Hematopoietic multipotent progenitor cell treated with erythropoietin and hydrocortisone succinate and interleukin-3 and kit ligand, for 6 days (in vitro differentiated cells): ENCODE measurements around the gene BIRC7.
A peak's percentile ranks its signal among the peaks of the same experiment; 100 is the strongest.
"Not testable (repeated sequence)": the region's sequence is repeated elsewhere in the genome, so short reads cannot be mapped to it uniquely, and the experiment has no call there.

ENCODE experiments used
- DNase-seq: peaks from one replicate; pipeline ENCODE4 v3.0.0-alpha.2; 2015

BIRC7 gene

DNA sequence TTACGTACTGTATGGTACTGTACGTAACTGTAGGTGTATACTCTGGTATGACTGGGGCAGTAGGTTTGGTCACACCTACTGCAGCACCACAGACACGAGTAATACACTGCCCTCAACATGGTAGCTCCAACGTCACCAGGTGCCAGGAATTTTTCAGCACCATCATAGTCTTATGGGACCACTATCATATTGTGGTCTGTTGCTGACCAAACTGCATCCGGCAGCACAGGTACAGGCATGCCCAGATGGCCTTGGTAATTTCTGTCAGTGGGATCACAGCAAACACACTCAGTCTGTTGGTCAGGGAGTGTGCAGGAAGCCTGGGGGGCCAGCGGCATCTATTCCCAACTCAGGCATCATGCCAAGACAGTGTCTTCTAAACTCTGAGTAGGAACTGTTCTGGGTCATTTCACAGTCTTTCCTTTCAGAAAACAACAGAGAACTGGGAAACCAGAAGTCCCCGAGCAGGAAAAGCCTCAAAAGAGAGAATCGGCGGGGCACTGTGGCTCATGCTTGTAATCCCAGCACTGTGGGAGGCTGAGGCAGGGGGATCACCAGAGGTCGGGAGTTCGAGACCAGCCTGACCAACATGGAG is 25.6 kb upstream of the BIRC7 start:
- no peak for DNase-seq

DNA sequence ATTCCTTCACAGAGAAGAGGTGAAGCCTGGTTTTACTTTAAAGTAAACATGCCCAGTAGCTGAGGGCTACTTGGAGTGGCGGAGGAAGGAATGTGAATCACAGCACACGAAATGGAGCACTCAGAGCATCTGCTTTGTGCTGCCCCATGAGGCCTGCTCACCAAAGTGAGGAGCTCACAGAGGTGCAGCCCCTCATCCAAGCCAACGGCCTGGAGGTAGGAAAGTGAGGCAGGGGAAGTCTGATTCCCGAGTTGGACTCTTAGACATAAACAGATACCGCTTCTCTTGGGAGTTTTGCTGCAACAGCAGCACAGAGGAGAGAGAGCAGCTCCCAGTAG is 23.3 kb upstream of the BIRC7 start:
- DNase-seq = no peak

DNA sequence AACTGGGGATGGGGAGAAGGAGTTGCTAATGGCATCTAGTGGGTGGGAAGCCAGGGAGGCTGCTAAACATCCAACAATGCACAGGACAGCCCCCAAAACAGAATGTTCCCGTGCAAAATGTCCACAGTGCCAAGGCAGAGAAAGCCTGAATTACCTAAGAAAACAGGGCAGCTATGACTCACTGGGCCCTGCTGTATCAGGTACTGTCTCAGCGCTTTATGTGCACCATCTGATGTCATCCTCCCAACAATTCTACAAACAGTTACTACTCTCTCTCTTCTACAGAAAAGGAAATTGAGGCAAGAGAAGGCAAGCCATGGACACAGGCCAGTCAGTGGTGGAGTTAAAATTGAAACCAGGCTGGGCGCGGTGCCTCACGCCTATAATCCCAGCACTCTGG is 22.9 kb upstream of the BIRC7 start:
- DNase-seq = no peak

DNA sequence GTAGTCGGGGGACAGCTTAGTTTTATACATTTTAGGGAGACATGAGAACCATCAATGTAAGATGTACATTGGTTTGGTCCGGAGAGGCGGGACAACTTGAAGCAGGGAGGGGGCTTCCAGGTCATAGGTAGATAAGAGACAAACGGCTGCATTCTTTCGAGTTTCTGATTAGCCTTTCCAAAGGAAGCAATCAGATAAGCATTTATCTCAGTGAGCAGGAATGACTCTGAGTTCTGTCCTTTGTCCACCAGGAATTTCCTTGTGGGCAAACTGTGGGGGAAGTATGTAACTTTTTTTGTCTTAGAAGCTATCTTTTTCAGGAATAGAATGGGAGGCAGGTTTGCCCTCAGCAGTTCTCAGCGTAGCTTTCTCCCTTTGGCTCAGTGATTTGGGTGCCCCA is 21.2 kb upstream of the BIRC7 start:
- DNase-seq = no peak

DNA sequence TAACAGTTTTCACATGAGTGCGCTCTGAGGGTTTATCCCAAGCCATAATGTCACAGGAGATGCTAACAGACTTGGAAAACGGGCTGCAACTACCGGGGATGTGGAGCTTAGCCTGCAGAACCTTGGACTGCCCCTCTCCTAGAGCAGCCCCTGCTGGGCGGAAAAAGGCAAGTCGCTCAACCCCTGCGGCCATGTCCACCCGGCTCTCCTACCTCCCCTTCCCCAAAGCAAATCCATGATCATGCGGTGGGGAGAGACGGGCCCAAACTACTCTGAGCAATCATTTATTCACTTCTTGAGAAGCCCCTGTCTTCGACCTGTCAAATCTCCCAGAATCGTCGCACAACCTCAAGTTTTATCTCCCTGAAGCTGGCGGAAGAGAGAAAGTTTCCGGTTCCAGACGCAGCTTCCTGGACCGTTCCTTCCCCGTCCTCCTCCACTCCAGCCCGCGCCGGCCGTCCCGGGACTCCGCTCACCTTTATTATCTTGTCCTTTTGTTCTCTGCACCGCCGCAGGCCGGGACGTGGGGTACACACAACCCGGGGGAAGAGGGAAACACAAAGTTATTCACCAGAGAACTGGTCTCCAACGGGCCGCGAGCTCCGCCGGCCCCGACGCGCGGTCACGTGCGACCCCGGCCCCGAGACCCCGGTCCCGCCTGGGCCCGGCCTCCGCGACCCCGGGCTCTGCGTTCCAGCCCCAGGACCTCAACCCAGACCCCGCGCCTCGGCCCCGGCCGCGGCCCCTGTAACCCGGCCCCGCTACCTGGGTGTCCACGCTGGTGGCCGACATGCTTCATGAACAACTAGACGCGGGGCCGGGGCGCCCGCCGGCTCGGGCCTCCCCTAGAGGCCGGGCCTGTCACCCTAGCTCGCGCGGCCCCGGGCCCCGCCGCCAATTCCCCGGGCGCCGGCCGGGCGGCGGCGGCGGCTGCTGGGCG is 20.3 kb upstream of the BIRC7 start:
- DNase-seq = peak; percentile 58

DNA sequence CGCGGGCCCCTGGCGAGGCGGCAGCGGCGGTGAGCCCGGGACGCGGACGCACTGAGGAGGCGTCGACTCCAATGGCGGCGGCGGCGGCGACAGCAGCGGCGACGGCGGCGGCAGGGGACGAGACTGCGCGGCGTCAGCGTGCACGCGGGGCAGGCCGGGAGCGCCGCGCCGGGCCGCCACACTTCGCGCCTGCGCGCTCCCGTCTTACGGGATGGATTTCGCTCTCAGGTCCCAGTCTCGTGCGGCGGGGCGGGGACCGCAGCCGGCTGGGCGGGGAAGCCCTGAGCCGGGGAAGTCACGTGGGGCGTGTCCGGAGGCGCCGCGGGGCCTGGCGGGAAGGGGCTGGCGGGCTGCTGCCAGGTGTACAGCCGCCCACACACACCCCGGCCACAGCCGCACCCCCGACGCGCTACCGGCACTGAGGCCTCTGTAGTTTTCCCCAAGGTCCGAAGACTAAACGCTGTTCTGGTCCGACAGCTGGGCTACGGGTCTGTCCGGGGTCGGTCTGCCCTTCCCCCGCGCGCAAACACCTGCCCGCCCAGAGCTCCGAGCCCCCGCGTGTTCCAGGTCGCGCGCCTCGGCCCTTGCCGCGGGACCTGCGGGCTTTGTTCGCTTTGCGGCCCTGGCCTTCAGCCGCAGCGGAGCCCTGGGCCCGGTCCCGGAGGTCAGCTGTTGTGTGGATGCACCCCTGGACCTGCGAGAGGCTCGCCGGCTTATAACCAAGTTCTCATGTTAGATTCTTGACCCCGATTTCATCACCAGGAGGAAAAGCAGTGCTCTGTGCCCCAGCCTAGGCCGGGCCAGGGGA is 19.5 kb upstream of the BIRC7 start, which contains the start of gene YTHDF1:
Gene YTHDF1, minus strand, starts transcription at position 91 of the 808 bp plus-strand sequence. CDS start 239 bp downstream, outside the sequence.
- peak; percentile 97 for DNase-seq

DNA sequence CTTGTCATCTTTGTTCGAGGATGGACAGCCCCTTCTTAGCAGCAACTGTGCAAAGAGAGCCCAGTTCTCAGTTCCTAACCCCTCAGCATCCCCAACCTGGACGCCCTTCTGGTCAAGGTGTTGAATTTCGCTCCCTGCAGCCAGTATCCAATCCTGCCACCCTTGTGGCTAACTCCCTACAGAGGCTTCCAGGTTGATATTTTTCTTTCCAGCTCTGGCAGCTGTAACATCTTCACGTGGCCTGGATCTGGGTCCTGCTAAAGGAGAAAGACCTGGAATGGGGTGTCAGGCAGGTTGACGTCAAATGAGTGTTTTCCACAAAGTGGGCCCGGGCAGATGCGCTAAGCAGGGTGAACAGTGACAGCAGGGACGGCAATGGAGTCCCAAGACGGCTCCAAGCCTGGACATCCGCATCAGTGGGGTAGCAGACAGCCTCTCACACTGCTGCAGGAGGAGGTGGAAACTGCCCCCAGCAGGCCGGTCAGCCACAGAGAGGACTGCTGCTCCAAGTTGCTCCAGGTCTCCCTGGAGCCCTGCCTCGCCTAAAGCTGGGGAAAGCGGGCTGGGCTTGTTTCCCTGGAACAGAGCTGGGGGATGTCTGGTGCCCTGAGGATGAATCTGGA is 18.7 kb upstream of the BIRC7 start:
- no peak for DNase-seq

DNA sequence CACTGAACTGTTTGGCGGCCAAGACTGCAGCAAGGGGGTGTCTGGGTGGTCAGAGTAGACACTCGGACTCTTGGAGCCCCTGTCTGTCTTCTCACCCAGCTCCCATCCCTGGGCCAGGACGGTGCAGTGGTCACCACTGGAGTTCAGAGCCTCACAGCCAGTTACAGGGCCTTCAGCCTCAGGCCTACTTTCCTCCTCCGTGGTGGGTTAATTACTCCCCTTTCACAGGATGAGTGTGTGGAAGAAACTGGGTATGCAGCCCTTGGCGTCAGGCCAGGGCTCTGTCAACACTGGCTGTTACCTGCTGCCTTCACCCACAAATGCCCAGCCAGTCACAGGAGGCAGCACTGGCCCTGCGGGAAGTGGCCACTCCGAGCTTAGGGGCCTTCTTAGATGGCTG is 18.0 kb upstream of the BIRC7 start:
- no peak for DNase-seq

DNA sequence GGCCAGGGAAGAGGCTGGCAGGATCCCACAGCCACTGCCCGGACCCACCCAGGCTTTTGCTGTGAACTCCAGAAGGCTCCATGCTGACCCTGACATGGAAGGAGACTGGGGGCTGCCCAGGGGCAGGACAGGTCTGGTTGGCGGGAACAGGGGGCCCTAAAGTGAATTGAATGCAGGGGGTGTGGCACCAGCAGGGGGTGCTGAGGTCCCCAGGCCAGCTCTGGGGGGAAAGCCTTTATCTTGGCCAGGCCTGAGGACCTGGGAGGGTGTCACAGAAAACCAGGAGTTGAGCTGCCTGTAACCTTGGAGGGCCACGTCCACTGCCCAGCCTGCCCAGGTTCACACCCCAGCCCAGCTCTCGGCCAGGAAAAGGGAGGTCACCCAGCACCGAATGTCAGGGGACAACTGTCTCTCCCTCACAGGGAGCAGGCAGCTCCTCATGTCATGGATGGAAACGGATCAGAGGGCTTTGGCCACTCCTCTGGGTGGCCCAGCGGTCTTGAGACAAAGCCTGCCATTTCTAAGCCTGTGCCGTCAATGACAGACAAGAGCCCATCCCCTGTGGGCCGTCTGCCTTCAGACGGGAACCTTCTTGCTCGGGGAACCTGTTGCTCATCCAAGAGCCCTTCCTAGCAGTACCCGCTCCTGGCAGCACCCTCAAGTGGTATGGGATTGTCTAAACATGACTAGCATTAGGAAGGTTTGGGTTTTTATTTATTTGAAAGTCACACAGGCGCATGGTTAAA is 16.8 kb upstream of the BIRC7 start:
- DNase-seq = no peak

DNA sequence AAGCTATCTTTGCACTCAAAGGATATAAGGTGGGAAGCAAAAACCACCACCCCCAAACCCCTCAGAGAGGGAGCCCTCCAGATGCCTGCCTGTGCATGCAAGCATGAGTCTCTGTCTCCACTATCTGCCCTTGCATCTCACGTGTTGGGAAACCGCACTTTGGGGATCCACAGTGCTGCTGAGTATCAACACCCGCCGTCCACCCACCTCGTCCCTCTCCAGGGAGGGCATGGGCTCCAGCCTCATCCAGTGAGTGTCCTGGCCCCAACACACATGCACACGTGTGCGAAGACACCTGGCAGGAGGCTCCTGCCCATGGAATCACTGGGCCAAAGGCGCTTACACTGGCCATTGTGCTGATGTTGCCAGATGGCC is 16.3 kb upstream of the BIRC7 start:
- no peak for DNase-seq

DNA sequence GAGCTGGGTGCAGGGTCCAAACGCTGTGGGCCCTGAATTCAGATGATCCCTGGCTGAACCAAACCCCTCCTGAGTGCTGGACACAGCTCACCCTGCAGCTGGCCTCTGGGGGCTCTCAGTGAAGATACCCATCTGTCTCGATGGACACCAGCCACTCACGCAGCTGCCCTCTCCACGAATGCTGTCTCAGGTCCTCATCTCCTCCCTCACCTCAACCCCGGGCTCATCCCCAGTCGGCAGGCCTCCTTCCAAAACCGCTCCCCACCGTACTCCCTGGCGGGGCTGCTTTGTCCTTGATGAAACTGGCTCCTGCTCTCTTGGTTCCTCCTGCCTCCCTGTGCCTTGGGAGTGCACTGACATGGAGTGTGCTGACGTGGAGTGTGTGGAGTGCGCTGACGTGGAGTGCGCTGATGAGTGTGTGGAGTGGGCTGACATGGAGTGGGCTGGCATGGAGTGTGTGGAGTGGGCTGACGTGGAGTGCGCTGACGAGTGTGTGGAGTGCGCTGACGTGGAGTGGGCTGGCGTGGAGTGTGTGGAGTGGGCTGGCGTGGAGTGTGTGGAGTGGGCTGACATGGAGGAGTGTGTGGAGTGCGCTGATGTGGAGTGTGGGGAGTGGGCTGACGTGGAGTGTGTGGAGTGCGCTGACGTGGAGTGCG is 15.7 kb upstream of the BIRC7 start:
- DNase-seq = no peak

DNA sequence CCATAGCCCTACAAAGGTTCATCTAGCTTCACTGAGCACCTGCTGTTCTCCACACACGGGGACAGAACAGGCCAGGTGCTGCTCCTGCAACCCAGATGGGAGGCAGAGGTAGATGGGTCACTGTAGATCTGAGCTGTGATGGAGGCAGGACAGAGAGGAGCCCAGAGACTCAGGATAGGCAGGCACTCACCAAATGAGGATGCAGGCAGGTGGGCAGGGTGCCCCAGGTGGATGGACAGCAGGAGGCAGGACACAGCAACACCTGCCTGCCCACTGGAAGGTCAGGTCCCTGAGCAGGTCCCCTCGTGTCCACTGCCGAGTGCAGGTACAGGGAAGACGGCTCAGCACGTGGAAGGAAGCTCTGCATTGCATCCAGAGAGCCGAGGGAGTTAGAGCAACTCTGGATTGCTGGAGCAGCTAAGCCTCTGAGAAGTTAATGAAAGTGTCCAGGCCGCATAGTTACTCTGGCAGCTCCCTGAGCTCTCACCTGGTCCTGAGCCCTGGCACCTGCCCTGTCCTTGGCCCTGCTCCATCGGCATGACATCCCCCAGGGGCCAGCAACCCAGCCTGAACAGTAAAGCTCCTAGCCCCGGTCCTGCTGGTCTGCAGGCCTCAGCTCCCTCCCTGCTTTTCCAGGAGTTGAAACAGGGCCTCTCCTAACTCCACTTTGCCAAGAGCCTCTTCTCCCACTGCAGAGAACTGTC is 14.9 kb upstream of the BIRC7 start:
- DNase-seq = no peak

DNA sequence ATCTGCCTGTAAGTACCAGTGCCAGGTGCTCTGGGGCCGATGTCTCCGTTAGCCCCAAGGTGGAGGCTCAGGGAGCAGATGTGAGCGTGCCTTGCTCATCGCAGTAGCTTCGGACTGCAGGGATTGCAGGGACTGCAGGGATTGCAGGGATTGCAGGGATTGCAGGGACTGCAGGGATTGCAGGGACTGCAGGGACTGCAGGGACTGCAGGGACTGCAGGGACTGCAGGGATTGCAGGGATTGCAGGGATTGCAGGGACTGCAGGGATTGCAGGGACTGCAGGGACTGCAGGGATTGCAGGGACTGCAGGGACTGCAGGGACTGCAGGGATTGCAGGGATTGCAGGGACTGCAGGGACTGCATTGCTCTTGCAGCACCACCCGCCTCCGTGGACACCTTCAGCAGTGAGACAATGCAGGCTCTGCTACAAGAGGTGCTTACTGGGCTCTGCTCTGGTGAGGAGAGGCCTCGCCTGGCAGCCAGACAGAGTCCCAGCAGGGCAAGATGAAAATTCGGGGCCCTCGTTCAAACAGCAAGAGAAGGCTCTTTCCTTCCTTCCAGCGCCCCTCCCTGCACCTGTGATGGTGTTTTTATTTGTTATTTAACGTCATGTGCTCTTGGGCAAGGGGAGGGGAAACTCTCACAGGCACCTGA is 14.2 kb upstream of the BIRC7 start:
- DNase-seq = not testable (repeated sequence)

DNA sequence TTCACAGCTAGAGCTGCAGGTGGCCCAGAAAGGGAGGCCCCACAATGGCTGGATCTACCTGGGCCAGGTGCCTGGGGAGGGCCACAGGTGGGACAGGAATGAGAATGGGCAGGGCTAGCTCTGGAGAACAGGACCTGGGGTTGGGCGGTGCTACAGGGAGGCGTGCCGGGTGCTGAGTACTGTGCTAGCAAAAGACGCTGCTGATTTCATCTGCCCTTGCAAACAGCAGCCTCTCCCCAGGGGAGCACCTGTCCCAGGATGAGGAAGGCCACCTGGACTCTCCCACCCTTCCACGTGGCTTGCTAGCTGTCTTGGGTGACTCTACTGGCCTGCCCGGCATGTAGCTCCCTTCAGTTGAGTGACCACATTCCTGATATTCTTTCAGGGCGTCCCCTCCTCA is 13.2 kb upstream of the BIRC7 start:
- DNase-seq = no peak

DNA sequence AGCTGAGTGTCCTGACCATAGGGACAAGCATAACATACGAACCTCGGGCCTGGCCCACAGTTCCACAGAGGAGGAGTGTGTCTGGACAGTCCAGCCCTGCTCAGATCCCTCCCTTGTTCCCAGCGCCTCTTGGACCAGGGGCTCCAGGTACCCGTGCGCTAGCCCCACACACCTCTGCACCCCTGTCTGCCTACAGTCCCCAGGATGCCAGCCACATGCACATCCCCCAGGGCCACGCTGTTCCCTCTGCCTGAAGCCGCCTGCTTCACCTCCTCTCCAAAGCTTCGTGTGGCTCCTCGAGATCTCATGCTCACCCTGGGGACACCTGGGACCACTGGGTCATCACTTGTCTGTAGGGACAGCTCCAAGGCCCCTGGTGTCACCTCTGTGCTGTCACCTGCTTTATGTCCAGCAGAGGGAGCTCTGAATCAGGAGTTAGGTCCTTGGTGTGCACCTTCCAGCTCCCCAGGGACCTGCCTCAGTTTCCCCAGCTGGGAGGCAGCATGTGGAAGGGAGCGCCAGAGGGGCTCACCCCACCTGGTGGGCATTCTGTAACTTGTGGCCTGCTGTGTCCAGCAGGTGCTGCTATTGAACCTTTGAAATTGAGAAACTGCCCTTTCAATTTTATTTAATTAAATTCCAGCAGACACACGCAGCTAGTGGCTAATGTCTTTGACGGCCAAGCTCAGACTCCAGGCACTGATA is 12.4 kb upstream of the BIRC7 start:
- DNase-seq = peak; percentile 66

DNA sequence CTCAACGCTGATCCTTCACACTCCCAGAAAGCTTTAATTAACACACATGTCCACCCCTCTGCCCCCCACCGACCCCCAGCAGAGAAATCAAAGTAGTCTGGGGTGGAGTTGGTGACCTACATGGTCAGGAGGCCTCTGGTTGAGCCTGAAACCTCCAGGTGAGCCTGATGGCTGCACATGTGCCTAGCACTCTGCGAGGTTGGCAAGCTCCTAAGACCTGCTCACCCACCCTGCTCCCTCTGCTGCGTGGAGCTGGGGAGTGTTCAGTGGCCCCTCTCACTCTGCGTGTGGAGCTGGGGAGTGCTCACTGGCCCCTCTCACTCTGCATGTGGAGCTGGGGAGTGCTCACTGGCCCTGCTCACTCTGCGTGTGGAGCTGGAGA is 11.9 kb upstream of the BIRC7 start:
- DNase-seq = no peak

DNA sequence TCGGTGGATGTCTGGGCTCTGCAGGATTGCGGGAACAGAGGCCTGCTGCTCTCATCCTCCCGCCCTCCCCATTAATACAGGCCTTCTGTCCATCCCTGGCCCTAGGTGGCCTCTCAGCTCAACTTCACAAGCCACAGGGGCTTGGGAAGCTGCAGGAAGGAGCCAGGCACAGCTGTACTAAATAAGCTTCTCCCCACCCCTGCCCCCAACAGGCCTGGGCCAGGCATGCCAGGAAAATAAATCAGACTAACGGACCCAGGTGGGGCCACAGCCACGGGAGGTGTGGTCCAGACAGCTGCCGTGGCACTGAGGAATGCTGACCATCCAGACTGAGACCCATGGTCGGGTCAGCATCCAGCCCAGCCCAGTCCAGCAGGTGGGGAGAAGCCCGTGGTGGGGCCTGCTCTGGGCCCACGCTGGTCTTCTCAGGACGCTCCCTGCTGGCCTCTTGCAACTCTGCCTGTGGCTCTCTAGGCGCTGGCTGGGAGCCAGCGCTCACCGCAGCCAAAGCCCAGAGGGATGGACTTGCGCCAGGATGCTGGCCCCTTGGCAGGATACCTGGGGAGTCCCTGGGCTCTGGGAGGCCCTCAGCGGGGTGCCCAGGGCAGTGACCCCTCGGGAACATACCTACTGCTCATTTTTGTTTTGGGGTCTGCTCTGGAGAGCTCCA is 11.2 kb upstream of the BIRC7 start:
- peak; percentile 31 for DNase-seq

DNA sequence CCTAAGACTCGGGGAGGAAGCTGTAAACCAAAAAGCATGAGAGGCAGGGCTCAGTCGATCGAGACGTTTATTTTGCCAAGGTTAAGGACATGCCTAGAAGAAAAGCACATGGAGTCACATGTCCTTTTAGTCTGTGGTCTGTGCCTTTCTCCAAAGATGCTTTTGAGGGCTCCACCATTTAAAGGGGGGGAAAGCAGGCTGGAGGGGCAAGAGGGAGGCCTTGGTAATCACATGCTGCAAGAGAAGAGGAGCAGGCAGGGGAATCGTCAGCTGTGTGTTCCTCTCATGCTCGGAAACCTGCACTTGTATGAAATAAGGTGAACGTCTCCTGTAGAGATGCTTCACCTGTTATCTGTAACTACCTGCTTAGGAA is 10.6 kb upstream of the BIRC7 start:
- DNase-seq = no peak
